Epithelial cell of proximal tubule (primary cell): ENCODE results near the gene ATP6V0A1. TPM values are rescaled to one million over a fixed set of nuclear protein-coding genes. Genes with fewer than 3 reads are reported as not detected.
"Not testable (repeated sequence)": the region's sequence is repeated elsewhere in the genome, so short reads cannot be mapped to it uniquely, and the experiment has no call there.

Experiments used
- DNase-seq: peaks from one replicate; pipeline ENCODE4 v3.0.0-alpha.2; 2011; ENCODE audit warnings: low read depth
- H3K4me3 ChIP-seq: 2 replicates; pipeline ENCODE4 v1.5.1; 2011; ENCODE audit warnings: low read depth, mild to moderate bottlenecking, low read length
- total RNA-seq: library from RNA; depleted of rRNA; stranded (reverse); fragments of >200 nt; gene quantifications from 2 replicates; pipeline ENCODE4 v1.2.3, GENCODE V29; 2015
- TF ChIP-seq, protein P1 (sequence below): conservative IDR thresholded peaks from 2 replicates; pipeline ENCODE4 v1.5.1; 2012; ENCODE audit warnings: low read depth, mild to moderate bottlenecking, low read length

ATP6V0A1 gene
- total RNA-seq, 1 donor from 2014 or later, result 32.3 TPM

DNA sequence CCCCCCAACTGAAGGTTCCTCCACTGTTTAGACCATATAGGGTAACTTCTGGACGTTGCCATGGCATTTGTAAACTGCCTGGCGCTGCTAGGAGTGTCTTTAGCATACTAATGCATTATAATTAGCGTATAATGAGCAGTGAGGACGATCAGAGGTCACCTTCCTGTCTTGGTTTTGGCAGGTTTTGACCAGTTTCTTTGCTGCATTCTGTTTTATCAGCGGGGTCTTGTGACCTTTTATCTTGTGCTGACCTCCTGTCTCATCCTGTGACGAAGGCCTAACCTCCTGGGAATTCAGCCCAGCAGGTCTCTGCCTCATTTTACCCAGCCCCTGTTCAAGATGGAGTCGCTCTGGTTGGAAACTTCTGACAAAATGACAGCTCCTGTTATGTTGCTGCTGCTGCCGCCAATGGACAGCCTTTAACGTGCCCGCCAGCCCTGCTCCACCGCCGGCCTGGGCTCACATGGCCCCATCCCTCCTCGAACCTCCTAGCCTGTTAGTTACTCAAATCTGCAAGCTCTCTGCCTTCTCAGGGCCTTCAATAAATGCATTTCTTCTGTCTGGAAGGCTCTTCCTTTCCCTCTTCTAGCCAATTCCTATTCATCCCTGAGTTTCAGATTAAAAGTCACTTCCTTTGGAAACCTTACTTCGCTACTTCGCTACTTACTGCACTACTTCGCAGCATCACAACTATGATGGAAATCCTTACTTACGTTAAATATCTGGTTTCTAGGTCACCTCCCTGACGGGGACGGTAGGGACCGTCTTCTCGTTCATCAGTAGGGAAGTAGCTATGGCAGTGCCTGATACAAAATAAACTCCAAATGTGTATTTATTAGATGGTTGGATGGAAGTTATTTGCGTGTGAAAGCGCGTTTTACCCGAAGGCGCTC is 76.7 kb downstream of the ATP6V0A1 start:
- peak overlapping the region; percentile 86 for H3K4me3 ChIP-seq
- no peak for DNase-seq
- TF ChIP-seq, protein P1, sequence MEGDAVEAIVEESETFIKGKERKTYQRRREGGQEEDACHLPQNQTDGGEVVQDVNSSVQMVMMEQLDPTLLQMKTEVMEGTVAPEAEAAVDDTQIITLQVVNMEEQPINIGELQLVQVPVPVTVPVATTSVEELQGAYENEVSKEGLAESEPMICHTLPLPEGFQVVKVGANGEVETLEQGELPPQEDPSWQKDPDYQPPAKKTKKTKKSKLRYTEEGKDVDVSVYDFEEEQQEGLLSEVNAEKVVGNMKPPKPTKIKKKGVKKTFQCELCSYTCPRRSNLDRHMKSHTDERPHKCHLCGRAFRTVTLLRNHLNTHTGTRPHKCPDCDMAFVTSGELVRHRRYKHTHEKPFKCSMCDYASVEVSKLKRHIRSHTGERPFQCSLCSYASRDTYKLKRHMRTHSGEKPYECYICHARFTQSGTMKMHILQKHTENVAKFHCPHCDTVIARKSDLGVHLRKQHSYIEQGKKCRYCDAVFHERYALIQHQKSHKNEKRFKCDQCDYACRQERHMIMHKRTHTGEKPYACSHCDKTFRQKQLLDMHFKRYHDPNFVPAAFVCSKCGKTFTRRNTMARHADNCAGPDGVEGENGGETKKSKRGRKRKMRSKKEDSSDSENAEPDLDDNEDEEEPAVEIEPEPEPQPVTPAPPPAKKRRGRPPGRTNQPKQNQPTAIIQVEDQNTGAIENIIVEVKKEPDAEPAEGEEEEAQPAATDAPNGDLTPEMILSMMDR, result no peak

DNA sequence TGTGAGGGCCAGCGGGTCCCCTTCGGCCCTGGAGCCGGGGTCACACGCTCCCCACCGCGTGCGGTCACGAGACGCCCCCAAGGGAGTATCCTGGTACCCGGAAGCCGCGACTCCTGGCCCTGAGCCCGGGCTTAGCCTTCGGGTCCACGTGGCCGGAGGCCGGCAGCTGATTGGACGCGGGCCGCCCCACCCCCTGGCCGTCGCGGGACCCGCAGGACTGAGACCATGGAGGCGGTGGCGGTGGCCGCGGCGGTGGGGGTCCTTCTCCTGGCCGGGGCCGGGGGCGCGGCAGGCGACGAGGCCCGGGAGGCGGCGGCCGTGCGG is 77.3 kb downstream of the ATP6V0A1 start, which contains the start of gene NAGLU:
Gene NAGLU (plus strand): TSS at position 194 of the 324 bp plus-strand sequence. CDS start 32 bp downstream, at position 226.
- no peak for DNase-seq
- TF ChIP-seq, protein P1, result no peak

DNA sequence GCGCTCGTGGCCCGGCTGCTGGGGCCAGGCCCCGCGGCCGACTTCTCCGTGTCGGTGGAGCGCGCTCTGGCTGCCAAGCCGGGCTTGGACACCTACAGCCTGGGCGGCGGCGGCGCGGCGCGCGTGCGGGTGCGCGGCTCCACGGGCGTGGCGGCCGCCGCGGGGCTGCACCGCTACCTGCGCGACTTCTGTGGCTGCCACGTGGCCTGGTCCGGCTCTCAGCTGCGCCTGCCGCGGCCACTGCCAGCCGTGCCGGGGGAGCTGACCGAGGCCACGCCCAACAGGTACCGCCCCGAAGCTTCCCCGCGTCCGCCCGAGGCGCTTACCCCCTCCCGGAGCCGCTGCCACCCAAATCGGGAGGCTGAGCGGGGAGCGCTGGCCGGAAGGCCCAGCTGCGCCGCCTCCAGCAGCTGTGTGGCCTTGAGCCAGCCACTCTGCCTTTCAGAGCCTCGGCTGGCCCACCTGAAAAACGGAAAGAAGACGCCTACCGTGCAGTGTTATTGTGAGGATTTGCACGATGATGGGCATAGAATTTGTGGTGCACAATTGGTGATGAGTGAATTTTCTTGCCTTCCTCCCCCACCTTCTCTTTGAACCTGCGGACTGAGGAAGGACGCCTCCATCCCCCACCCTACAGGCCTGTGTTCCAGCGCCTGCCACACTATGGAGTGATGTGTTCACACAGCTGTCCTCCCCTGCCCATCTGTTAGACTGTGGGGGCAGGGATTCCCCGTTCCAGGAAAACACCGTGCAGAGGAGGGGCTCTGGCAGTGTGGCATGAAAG is 77.9 kb downstream of the ATP6V0A1 start:
- TF ChIP-seq, protein P1, result no peak
- no peak for DNase-seq
- peak overlapping the region; percentile 86 for H3K4me3 ChIP-seq

More for the DNA sequence above, 77.3 kb downstream of the ATP6V0A1 start, which contains the start of gene NAGLU:
- H3K4me3 ChIP-seq, result peak within 1 kb of the TSS; percentile 86

DNA sequence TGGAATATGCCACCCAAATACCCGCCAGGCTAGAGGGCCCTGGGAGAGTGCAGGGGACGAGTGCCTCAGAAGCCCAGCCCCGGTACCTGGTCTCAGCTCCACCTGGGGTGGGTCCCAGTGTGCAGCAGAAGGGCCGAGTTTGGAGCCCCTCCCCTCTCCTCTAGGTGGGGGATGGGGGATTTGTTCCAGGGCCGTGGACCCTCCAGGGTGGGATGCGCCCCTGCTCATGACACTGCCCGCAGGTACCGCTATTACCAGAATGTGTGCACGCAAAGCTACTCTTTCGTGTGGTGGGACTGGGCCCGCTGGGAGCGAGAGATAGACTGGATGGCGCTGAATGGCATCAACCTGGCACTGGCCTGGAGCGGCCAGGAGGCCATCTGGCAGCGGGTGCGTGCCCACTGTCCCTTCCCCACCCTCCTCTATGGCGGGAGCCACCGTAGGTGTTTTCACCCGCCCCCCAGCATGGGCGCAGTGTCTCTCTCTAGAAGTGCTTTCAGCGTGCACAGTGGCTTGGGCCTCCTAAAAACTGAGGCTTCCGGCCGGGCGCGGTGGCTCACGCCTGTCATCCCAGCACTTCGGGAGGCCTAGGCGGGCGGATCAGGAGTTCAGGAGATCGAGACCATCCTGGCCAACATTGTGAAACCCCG is 78.6 kb downstream of the ATP6V0A1 start:
- TF ChIP-seq, protein P1, result no peak
- H3K4me3 ChIP-seq, result peak overlapping the region; percentile 86
- no peak for DNase-seq

DNA sequence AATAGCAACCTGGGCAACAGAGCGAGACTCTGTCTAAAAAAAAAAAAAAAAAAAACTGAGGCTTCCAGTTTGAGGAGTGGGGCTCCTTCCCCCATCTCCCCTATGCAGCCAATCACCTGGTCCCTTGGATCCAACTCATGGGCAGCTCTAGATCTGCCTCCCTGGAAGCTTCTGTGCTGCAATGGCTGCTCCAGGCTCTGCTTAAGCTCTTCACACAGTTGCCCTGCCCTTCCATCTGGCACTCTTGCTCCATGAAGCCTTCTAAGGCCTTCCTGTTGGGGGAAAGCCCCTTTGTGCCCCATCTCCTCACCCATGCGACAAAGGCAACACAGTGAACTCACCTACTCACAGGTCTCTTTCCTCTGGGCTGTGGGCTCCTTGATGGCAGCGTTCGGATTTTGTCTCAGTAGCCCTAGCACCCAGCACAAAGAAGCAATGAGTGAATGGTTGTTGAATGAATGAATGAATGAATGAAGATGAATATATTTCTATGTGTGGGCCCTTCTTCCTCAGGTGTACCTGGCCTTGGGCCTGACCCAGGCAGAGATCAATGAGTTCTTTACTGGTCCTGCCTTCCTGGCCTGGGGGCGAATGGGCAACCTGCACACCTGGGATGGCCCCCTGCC is 79.3 kb downstream of the ATP6V0A1 start:
- TF ChIP-seq, protein P1, result no peak

DNA sequence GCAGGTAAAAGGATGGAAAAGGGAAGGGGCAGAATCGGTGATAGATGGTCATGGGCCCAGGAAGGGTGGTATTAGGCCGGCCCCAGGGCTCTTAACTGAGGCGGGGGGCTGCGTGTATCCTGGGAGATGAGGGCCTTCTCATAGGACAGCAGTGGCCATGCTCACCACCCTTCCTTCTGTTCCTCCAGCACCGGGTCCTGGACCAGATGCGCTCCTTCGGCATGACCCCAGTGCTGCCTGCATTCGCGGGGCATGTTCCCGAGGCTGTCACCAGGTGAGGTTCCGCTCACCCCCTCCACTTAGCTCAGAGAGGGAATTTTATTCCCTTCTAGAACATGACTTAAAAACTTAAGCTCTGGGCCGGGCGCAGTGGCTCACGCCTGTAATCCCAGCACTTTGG is 79.8 kb downstream of the ATP6V0A1 start:
- DNase-seq, result no peak
- H3K4me3 ChIP-seq, result no peak overlapping the region
- TF ChIP-seq, protein P1, result no peak

More for the DNA sequence above, 79.3 kb downstream of the ATP6V0A1 start:
- H3K4me3 ChIP-seq, result no peak overlapping the region
- no peak for DNase-seq

DNA sequence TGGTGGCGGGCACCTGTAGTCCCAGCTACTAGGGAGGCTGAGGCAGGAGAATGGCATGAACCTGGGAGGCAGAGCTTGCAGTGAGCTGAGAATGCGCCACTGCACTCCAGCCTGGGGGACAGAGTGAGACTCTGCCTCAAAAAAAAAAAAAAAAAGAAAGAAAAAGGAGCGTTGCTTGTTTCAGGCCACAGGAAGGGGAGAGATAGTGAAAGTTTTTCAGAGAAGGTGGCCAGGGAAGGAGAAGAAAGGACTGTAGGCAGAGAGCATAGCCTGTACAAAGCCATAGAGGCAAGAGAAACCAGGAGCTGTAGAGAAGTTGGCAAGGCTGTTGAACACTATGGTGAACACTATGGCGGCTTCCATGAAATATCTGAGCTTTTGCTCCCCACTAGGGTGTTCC is 81.9 kb downstream of the ATP6V0A1 start:
- not testable (repeated sequence) for DNase-seq, H3K4me3 ChIP-seq
